SK-N-SH (cell line): ENCODE measurements around the gene TMEM198.

Source experiments
- CTCF ChIP-seq: fragments of 200-600 bp; sonication (generic); IDR thresholded peaks from 2 replicates; pipeline ENCODE4 v1.6.1; 2017; ENCODE audit warnings: antibody characterized with exemption, mild to moderate bottlenecking, moderate library complexity
- NFIC ChIP-seq: IDR thresholded peaks from 2 replicates; pipeline ENCODE4 v1.4.0; 2012; ENCODE audit warnings: borderline replicate concordance
- POLR2AphosphoS5 ChIP-seq: IDR thresholded peaks from 2 replicates; pipeline ENCODE4 v1.6.1; 2012; ENCODE audit warnings: low read depth, low read length
- USF2 ChIP-seq: fragments of 150-350 bp; IDR thresholded peaks from 2 replicates; pipeline ENCODE4 v1.6.1; 2017; ENCODE audit warnings: antibody characterized with exemption, low read length, low read depth, borderline replicate concordance

- TF ChIP-seq NFIC (no peak), POLR2AphosphoS5 (no peak), USF2 (no peak), CTCF (no peak)
Measured at GRCh38 chr2:219496247-219496824, 47.5 kb upstream of the TMEM198 start.
